HG03442 (cell line): ENCODE measurements around the gene HHLA2.
A peak's percentile ranks its signal among the peaks of the same experiment; 100 is the strongest.
"Not testable (repeated sequence)": the region's sequence is repeated elsewhere in the genome, so short reads cannot be mapped to it uniquely, and the experiment has no call there.

Source experiments
- ATAC-seq: cut with Tn5 transposase; IDR thresholded peaks from one replicate; pipeline ENCODE4 v1.9.1; 2021; ENCODE audit warnings: mild to moderate bottlenecking, moderate library complexity; ENCODE audit not compliant: unreplicated experiment

HHLA2 gene

DNA sequence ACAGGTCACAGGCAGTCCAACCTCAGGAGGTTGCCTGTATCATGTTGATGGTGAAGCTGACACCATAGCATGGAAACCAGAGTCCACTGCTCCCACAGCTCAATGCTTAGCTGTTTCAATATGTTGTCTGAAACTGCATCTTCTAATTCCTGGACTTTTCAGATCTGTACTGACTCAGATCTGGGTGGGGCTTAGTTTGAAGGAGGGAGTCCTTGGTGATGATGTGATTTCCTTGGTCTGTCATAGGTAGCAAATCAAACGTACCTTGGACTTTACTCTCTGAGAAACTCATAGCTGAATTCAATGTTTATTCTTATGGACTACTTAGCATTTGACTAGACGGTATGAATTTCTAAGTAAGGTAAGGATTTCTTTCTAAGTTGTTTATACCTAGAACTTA is at the start of gene HHLA2:
Gene HHLA2, plus strand, starts transcription at position 310 of the 400 bp plus-strand sequence. CDS start 55,266 bp downstream, outside the sequence.
- peak; percentile 48 for ATAC-seq

DNA sequence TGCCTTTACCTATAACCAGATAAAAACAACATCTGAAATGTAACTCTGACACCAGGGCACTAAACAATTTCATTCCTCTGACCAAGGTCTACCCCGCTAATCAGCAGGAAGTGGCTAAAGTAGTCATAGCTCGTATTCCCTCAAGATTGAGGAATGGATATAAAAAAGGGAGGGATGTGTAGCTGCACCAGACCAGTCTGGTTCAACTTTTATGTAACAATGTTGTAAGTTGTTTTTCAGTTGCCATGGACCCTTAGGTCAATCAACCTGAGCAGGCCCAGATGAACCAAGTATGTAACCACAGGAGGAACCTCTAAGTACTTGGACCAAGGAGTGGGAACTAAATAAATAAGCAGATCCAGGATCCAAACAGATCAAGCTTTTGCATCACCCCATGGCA is 45.7 kb upstream of the HHLA2 start:
- ATAC-seq, result no peak

DNA sequence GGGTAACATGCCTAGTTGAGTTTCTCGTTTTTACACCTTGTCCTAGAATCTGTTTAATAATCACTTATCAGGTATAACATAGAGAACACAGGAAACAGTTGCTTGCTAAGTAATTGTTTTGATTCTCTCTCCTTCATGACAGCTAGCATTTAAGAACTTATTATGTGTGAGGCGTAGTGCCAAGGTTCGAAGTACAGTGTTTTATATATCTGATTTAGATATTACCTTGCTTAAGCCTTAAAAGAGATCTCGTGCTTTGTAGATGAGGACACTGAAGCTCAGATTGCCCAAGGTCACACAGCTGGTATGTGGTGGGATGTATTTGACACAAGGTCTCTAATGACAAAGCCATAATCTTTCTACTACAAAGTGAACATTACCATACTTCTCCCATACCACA is 45.1 kb upstream of the HHLA2 start:
- ATAC-seq, result no peak

DNA sequence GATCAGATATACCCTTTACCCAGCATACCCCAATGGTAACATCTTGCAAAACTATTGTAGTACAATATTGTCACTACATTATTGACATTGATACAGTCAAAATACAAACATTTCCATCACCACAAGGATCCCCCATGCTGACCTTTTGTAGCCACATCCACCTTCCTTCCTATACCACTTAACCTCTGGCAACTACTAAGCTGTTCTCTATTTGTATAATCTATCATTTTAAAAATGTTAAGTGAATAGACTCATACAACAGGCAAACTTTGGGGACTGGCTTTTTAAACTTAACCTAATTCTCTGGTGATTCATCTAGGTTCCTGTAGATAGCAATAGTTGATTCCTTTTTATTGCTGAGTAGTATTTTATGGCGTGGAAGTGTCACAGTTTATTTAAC is 44.5 kb upstream of the HHLA2 start:
- ATAC-seq, result no peak

DNA sequence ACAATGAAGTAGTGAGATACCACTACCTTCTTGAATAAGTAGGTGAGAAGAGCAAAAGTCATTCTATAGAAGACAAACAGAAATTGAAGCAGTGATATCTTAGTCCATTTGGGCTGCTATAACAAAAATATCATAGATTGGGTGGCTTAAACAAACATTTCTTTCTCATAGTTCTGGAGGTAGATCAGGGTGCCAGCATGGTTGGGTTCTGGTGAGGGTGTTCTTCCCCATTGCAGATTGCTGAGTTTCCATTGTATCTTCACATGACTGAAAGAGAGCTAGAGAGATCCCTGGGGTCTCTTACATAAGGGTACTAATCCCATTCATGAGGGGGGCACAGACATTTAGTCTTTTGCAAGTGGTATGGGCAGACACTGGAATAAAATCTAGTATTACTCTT is 41.2 kb upstream of the HHLA2 start:
- no peak for ATAC-seq

DNA sequence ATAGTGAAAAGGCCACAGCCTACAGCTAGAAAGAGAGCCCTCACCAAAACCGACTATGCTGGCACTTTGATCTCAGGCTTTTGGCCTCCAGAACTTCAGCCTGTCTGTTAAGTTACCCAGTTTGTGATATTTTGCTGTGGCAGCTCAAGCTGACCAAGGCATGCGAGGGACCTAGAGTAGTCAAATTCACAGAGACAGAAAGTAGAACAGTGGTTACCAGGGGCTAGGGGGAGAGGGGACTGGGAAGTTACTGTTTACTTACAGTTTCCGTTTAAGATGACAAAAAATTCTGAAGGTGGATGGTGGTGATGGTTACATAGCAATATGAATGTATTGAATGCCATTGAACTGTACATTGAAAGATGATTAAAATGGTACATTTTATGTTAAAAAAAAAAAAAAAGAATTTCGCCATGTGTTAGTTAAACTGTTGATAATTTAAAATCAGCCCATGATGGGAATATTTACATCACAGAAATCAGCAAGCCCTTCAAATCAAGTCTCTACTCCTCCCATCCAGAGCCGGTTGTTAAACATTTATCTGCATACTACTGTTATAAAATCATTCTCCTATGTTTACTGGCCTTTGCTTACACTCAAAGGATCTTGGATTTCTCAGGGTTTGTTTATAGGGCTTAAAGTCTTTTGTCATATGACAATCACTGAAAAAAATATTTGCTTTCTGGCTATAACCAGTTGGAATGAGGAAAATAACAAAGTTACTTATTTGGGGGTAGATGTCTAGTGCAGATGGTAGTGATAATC is 31.6 kb upstream of the HHLA2 start:
- not testable (repeated sequence) for ATAC-seq

DNA sequence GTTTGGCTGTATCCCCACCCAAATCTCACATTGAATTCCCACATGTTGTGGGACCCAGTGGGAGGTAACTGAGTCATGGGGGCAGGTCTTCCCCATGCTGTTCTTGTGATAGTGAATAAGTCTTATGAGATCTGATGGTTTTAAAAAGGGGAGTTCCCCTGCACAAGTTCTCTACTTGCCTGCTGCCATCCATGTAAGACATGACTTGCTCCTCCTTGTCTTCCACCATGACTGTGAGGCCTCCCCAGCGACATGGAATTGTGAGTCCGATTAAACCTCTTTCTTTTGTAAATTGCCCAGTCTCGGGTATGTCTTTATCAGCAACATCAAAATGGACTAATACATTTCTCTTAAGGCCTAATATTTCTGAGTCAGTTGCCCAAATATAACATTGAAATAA is 28.1 kb upstream of the HHLA2 start:
- ATAC-seq, result not testable (repeated sequence)

DNA sequence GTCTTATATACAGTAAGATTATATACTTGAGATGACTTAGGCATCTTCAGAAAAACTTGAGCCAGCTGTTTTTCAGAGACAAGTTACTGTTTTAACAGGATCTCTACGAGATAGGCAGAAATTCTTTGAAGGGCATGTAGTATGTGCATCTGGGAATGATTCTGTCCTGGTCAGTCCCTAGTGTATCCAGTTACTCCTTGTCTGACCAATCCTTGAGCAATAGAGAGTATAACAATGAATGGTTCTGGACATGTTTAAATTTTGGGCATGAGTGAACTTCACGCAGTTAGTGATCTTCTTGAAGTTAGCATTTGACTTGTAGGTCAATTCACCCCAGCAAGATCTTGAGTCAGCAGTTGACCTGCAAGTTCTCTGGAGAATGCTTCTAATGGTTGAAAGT is 24.7 kb upstream of the HHLA2 start:
- ATAC-seq, result no peak

- not testable (repeated sequence) for ATAC-seq
Measured at GRCh38 chr3:108279066-108279465, 17.3 kb upstream of the HHLA2 start.

DNA sequence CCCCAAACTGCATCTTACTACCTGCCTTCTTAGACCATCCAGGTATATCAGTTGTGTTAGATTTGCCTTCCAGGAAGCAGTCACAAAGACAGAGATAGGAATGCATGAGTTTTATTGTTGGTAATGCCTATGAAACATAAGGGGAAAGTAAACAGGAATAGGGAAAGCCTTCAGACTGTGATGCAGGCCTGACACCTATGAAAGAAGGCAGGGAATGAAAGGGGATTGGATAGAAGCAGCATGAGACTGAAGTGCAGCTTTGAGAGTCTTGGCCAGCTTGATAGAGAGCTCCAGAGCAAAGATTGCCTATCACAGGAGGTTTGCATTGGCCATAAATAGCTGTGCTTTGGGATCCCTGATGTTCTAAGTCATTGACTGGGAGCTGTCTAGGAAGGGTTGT is 15.9 kb upstream of the HHLA2 start:
- ATAC-seq, result no peak

GRCh38 chr3:108281670-108282069 is 14.7 kb upstream of the HHLA2 start:
- ATAC-seq, result peak; percentile 61

DNA sequence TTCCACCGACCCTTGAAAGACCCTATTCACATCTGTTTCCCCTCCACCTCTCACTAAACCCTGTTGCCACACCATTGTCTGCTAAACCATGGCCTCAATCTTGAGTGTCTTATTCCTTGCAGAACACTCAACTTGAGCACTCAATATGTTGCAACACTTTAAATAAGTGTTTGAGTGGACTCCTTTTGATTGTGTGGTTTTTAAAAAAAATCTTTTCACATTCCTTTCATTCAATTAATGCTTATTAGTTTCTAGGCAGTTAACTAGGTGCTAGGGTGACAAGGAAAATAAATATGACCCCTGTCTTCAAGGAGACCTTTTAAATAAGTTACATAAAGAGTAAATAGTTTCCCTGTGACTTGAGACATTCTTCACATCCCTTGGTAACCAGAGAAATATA is 13.3 kb upstream of the HHLA2 start:
- no peak for ATAC-seq

GRCh38 chr3:108283989-108284388 is 12.4 kb upstream of the HHLA2 start:
- no peak for ATAC-seq

DNA sequence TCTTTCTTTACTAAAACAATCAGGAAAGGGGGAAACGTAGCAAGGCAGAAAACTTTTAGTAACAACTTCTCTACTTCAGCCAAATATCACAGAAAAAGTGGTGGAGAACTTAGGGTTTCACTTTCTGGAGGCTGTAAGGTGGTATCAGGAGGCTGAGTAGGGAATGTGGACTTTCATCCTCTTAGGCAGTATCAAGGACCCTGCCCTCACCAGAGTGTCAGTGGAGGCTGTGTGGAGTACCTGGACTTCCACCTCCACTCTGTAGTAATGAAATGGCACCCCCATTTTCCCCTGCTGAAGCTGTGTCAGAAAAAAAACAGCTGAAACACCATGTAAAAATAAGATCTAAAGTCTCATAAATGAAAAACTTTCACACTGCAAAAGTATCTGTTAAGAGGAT is 11.2 kb upstream of the HHLA2 start:
- ATAC-seq, result no peak

DNA sequence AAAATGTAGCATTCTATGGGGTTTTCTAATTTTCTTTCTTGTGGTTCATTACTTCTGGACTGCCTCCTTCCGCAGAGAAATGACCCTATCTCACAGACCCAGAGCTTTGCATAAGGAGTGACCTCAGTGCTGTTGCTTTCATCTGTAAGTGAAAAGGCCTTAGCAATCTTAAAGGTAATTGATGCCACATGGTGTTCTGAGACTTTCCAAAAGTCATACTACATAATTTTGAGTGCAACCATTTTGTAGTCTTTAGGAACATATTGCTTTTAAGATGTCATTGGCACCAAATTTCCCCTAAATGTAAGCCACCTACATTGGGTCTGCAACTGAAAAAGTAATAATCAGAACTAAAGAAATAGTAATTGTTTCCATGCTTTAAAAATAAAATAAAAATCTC is 9.2 kb upstream of the HHLA2 start:
- ATAC-seq, result peak; percentile 84

DNA sequence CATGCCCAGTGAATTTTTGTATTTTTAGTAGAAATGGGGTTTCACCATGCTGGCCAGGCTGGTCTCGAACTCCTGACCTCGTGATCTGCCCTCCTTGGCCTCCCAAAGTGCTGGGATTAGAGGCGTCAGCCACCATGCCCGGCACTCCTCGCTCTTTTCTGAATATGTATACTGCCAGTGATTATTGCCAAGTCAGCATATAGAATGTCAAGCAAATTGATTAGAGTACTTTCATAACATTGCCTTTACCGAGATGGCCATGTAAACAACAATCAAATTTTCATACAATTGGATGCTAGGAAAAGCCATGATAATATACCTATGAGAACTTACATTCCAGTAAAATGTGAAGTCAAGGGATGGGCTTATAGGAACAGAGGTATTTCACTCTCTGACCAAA is 8.2 kb upstream of the HHLA2 start:
- ATAC-seq, result not testable (repeated sequence)

DNA sequence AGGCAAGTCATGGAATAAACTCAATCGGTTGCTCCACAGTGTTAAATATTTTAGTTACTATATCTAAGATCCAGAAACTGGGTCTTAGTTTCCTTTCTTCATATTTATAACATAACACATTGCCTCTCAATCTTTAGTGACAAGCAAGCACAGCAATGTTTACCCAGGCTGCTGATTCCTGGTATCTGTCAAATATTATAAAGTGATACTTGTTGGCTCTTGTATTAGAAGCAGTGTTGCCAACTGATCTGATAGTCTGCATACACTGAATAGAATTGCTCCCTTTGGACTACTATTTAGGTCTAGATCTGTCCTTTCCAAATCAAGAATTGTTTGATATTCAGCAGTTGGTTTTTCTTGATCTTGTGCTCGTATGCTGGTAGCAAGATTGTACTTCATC is 7.2 kb upstream of the HHLA2 start:
- no peak for ATAC-seq

DNA sequence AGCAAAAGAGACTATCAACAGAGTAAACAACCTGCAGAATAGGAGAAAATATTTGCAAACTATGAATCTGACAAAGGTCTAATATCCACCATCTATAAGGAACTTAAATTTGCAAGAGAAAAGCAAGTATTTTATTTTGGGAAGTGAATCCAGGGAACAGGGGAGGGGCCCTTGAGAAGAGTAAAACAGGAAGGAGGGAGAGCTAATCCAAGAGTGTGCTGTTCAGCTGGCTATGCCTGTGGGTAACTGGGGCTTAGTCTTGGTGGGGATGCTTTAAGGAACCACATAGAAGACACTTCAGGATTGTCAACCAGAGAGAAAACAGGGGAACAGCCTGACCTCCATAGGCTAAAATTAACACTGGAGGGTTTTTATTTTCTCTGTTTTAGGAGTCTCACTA is 3.9 kb upstream of the HHLA2 start:
- no peak for ATAC-seq

DNA sequence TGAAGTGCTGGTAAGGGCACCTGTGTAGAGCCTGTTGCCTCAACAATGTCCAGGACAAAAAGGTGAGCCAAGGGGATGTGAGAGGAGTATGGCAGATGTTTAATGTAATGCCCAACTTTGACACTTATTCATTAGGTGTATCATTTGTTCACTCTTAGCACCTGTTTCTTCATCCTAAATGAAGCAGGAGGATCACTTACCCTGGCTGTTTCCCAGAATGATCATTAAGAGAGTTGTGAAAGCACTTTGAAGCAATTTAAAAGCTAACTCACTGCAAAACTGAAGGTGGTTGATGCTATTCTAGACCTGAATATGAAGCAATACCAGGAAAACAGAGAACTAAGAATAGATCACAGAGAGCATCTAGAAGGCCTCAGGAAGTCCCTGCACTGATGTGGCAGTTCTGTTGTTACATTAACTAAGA is 3.4 kb upstream of the HHLA2 start:
- peak; percentile 77 for ATAC-seq

DNA sequence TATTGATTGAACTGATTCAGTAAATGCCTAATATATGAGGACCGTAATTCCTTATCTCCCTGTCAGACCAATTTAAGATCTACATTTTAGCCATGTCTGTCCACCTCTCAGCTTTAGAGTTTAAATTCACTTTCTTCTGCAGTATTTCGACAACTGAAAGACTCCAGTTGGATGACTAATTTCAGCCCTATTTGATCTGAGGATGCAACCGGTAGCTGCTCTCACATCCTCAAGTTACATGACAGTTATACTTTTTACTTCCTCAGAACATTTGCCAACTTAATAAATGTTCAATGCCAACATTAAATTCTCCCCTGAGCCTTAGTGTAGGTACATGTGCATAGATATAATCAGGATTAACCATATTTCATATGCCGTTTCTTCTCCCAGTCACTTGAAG is 2.5 kb upstream of the HHLA2 start:
- peak; percentile 73 for ATAC-seq

- no peak for ATAC-seq
Measured at GRCh38 chr3:108295421-108296175, 750 bp upstream of the HHLA2 start.

- ATAC-seq, result no peak
Measured at GRCh38 chr3:108297647-108298046, 1.3 kb downstream of the HHLA2 start.
